ENCODE data around the gene MLYCD. TPM values are rescaled to one million over a fixed set of nuclear protein-coding genes. Genes with fewer than 3 reads are reported as not detected.

The MLYCD gene
- total RNA-seq, 6 experiments from 2014 or later, result 6.6 to 15.6 (median 11.3) TPM

GRCh38 chr16:83852774-83853173 is 46.1 kb upstream of the MLYCD start:
- no peak for ATAC-seq
- Histone ChIP-seq H3K9me3 (no peaks in the 10 kb centered on the region), H3K36me3 (no peaks in the 10 kb centered on the region), H3K27ac (no peak overlapping the region), H3K4me3 (no peak overlapping the region), H3K27me3 (no peaks in the 10 kb centered on the region), H3K4me1 (no peaks in the 10 kb centered on the region)
- DNase-seq, result no peak
- intact Hi-C loops (cut with DNase I), result no loop called here
- TF ChIP-seq CTCF (IDR thresholded peaks at IDR 0.05), result no peak
- TF ChIP-seq POLR2A (IDR thresholded peaks at IDR 0.05), result no peak
- 85% methylated on average over 11 of the region's 11 CpGs for WGBS (ENCODE audit: insufficient coverage, low coverage, low lambda C conversion rate, missing lambda C conversion rate)

- Histone ChIP-seq H3K4me1 (no peaks in the 10 kb centered on the region), H3K27me3 (no peaks in the 10 kb centered on the region), H3K4me3 (no peak overlapping the region), H3K36me3 (no peaks in the 10 kb centered on the region), H3K9me3 (no peaks in the 10 kb centered on the region), H3K27ac (no peak overlapping the region)
- TF ChIP-seq CTCF (IDR thresholded peaks at IDR 0.05) (no peak), POLR2A (IDR thresholded peaks at IDR 0.05) (no peak)
- ATAC-seq, result no peak
- DNase-seq, result no peak
- WGBS (ENCODE audit: insufficient coverage, low coverage, low lambda C conversion rate, missing lambda C conversion rate), result 80% methylated on average over 1 of the region's 8 CpGs
- intact Hi-C loops (cut with DNase I), result no loop called here
Observed at GRCh38 chr16:83853834-83854233, 45.1 kb upstream of the MLYCD start.

- WGBS (ENCODE audit: insufficient coverage, low coverage, low lambda C conversion rate, missing lambda C conversion rate), result 71% methylated on average over 8 of the region's 9 CpGs
- TF ChIP-seq CTCF (IDR thresholded peaks at IDR 0.05) (no peak), POLR2A (IDR thresholded peaks at IDR 0.05) (no peak)
- Histone ChIP-seq H3K4me1 (no peaks in the 10 kb centered on the region), H3K27ac (no peak overlapping the region), H3K27me3 (no peaks in the 10 kb centered on the region), H3K4me3 (no peak overlapping the region), H3K36me3 (no peaks in the 10 kb centered on the region), H3K9me3 (no peaks in the 10 kb centered on the region)
- intact Hi-C loops (cut with DNase I), result no loop called here
- DNase-seq (no peak), ATAC-seq (no peak)
Observed at GRCh38 chr16:83854420-83854819, 44.5 kb upstream of the MLYCD start.

DNA sequence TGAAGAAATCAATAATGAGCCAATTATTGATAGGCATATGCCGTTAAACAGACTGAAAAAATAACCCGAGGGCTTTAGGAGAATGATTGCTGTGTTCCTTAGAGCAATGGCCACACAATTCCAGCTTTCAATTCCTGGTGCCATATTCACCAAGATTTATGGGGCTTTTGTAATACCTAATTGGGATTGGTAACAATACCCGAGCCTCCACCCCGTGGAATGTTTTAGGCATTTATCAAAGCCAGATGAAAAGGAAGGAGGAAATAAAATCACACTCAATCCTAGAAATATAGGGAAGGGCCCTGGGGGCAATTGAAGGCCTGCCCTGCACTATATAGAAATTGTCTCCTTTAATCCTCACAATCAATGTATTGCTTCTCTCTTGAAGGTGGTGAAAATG is 42.1 kb upstream of the MLYCD start:
- intact Hi-C loops (cut with DNase I), result no loop called here
- 51% methylated on average over 4 of the region's 4 CpGs for WGBS (ENCODE audit: insufficient coverage, low coverage, low lambda C conversion rate, missing lambda C conversion rate)
- no peaks in the 10 kb centered on the region for H3K9me3 ChIP-seq
- no peaks in the 10 kb centered on the region for H3K36me3 ChIP-seq
- DNase-seq, result no peak
- H3K4me1 ChIP-seq, result no peaks in the 10 kb centered on the region
- no peak for ATAC-seq
- H3K4me3 ChIP-seq, result no peak overlapping the region
- H3K27ac ChIP-seq, result no peak overlapping the region
- TF ChIP-seq CTCF (IDR thresholded peaks at IDR 0.05) (no peak), POLR2A (IDR thresholded peaks at IDR 0.05) (no peak)
- no peaks in the 10 kb centered on the region for H3K27me3 ChIP-seq

DNA sequence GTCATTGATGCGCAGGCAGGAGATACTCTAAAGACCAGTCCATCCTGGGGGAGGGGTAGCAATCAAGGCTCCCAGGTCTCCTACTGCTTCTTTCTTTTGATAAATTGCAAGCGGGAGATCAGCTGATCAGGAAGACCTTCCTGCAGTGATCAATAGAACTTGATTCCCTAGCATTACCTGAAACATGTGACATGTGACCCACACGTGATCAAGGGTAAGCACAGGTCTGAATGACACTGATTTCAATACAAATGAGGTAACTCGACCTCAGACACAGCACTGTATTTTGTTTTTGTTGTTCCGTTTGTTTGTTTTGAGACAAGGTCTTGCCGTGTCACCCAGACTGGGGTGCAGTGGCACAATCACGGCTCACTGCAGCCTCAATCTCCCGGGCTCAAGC is 39.6 kb upstream of the MLYCD start:
- Histone ChIP-seq H3K27me3 (no peaks in the 10 kb centered on the region), H3K4me1 (no peaks in the 10 kb centered on the region), H3K36me3 (no peaks in the 10 kb centered on the region), H3K4me3 (no peak overlapping the region), H3K9me3 (no peaks in the 10 kb centered on the region), H3K27ac (no peak overlapping the region)
- intact Hi-C loops (cut with DNase I), result no loop called here
- DNase-seq, result no peak
- TF ChIP-seq POLR2A (IDR thresholded peaks at IDR 0.05) (no peak), CTCF (IDR thresholded peaks at IDR 0.05) (no peak)
- 63% methylated on average over 8 of the region's 8 CpGs for WGBS (ENCODE audit: insufficient coverage, low coverage, low lambda C conversion rate, missing lambda C conversion rate)
- no peak for ATAC-seq

Data from right lobe of liver (tissue), 6 donors.